GM18517 (cell line): Measurements from ENCODE around the gene PTMS.

Experiments used
- ATAC-seq: cut with Tn5 transposase; IDR thresholded peaks from one replicate; pipeline ENCODE4 v1.9.1; 2021; ENCODE audit warnings: mild to moderate bottlenecking, moderate library complexity; ENCODE audit not compliant: unreplicated experiment

Gene PTMS

GRCh38 chr12:6771509-6772330, 5.6 kb downstream of the PTMS start:
- no peak for ATAC-seq

- ATAC-seq: no peak
Observed at GRCh38 chr12:6772331-6772695, 6.2 kb downstream of the PTMS start, which contains the start of gene LAG3. LAG3 (plus strand) TSS chr12:6772520; CDS start chr12:6772853, 333 bp downstream.

GRCh38 chr12:6772726-6773589, 6.8 kb downstream of the PTMS start:
- no peak for ATAC-seq

GRCh38 chr12:6773590-6774351, 7.6 kb downstream of the PTMS start:
- no peak for ATAC-seq

- no peak for ATAC-seq
Observed at GRCh38 chr12:6774499-6775062, 8.4 kb downstream of the PTMS start.

GRCh38 chr12:6775185-6776174, 9.3 kb downstream of the PTMS start:
- no peak for ATAC-seq

- no peak for ATAC-seq
Observed at GRCh38 chr12:6777386-6777785, 11.2 kb downstream of the PTMS start.

- ATAC-seq: no peak
Observed at GRCh38 chr12:6778217-6778573, 12.0 kb downstream of the PTMS start.

GRCh38 chr12:6778574-6779550, 12.7 kb downstream of the PTMS start:
- ATAC-seq: peak; percentile 80

GRCh38 chr12:6779708-6780432, 13.7 kb downstream of the PTMS start:
- ATAC-seq: no peak

GRCh38 chr12:6780573-6780972, 14.4 kb downstream of the PTMS start:
- no peak for ATAC-seq

- ATAC-seq: no peak
Observed at GRCh38 chr12:6782119-6782518, 16.0 kb downstream of the PTMS start.

- no peak for ATAC-seq
Observed at GRCh38 chr12:6782850-6783566, 16.8 kb downstream of the PTMS start.

GRCh38 chr12:6783828-6784227, 17.7 kb downstream of the PTMS start:
- ATAC-seq: no peak

- no peak for ATAC-seq
Observed at GRCh38 chr12:6784296-6784695, 18.1 kb downstream of the PTMS start.

- ATAC-seq: no peak
Observed at GRCh38 chr12:6784761-6785160, 18.6 kb downstream of the PTMS start.

GRCh38 chr12:6786416-6787094, 20.4 kb downstream of the PTMS start:
- no peak for ATAC-seq
